ENCODE measurements around the gene FERMT3. TPM values are rescaled to one million over a fixed set of nuclear protein-coding genes. Genes with fewer than 3 reads are reported as not detected.
A peak's percentile ranks its signal among the peaks of the same experiment; 100 is the strongest.

The FERMT3 gene
- polyA plus RNA-seq, 3 donors = 289 to 421 (median 310) TPM

DNA sequence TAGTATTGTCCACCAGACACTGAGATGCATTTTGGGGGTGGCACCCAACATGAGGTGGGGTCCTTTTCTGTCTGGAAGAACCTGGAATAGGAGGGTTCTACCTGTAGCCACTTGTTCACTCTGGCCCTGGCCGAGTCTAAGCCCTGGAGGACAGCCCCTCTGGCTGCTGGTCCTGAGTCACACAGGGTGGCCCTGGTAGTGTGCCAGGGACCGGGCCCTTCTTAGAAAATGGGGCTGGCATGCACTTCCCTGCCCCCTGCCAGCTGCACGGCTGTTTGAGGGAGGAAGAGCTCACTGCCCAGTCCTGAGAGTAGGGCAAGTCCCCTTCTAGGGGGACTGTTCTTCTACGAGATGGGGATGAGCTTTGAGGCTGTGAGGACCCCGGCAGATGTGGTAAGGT lies 47.0 kb downstream of the FERMT3 start:
- peak overlapping the region in 3 of 7 donors; percentile 26 to 50 (median 38) for H3K27ac Mint-ChIP-seq
- H3K27me3 ChIP-seq (ENCODE audit: control insufficient read depth in 2 of 2, insufficient read depth in 2 of 2, low read length in 2 of 2) = no peaks in the 10 kb centered on the region
- no peak overlapping the region for H3K4me3 ChIP-seq (replicated peaks in 1 of 3; ENCODE audit: low read depth in 2 of 3, low read length in 3 of 3)
- H3K9me3 Mint-ChIP-seq = peaks cover 0 to 1% (median 0%) of the 10 kb centered on the region in 7 donors
- peaks cover 28% of the 10 kb centered on the region for H4K20me1 ChIP-seq (ENCODE audit: insufficient read depth, low read length)
- intact Hi-C loops (cut with micrococcal nuclease) = loop anchor here (2.0 to 5.0 kb wide), 2 partner anchors 15 to 34 kb away; partner anchors contain the start of gene GPR137 (in 1 of the 2)
- H3K4me3 Mint-ChIP-seq = peak overlapping the region in 1 of 2 donors; percentile 43
- no peak for DNase-seq
- no peak overlapping the region for H3K27ac ChIP-seq (ENCODE audit: low read depth in 1 of 2, low read length in 2 of 2)
- peaks cover 29 to 43% of the 10 kb centered on the region in 2 donors for H3K36me3 Mint-ChIP-seq
- H3K4me2 ChIP-seq (replicated peaks; ENCODE audit: extremely low read depth, low read length, poor library complexity, severe bottlenecking) = peak overlapping the region; percentile 98
- H3K4me1 Mint-ChIP-seq = peaks cover 28% of the 10 kb centered on the region
- peaks cover 31 to 42% of the 10 kb centered on the region in 2 donors for H3K36me3 ChIP-seq (replicated peaks in 1 of 2; ENCODE audit: control insufficient read depth in 1 of 2, insufficient read depth in 2 of 2, low read length in 2 of 2)
- WGBS (ENCODE audit: insufficient coverage) = 78% methylated on average over 2 of the region's 5 CpGs
- H2AFZ ChIP-seq (ENCODE audit: insufficient read depth, low read depth, low read length, poor library complexity, severe bottlenecking) = no peak overlapping the region
- H3K27me3 Mint-ChIP-seq (ENCODE audit: low read depth in 3 of 3) = peaks cover 3 to 10% (median 8%) of the 10 kb centered on the region in 3 donors
- H3K9me3 ChIP-seq (replicated peaks in 1 of 2; ENCODE audit: control insufficient read depth in 1 of 2, insufficient read depth in 1 of 2, low read length in 2 of 2) = no peaks in the 10 kb centered on the region
- H3K4me1 ChIP-seq (ENCODE audit: control insufficient read depth in 1 of 2, insufficient read depth in 2 of 2, low read length in 2 of 2) = peaks cover 25 to 36% of the 10 kb centered on the region in 2 donors
- no peak for TF ChIP-seq CTCF (IDR thresholded peaks at IDR 0.05)
- H3K9ac ChIP-seq (ENCODE audit: insufficient read depth, low read length, poor library complexity, severe bottlenecking) = no peak overlapping the region
- H3K79me2 ChIP-seq (ENCODE audit: insufficient read depth, low read length) = peaks cover 18% of the 10 kb centered on the region

DNA sequence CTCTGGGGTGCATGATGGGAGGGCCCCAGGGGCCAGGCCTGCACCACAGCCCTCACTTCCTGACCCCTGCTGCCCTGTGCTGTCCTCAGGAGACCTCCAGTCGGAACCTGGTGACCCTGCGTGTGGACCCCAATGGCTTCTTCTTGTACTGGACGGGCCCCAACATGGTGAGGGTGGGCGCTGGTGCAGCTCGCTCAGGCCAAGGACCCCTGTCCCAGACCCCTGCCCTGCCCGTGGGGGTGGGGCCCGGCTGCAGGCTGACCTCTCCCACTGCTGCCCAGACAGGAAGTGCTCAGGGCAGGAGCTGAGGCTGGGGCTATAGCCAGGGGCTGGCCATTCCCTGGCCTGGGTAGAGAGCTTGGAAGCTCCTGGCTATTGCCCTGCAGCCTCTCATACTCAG lies 47.8 kb downstream of the FERMT3 start:
- Histone ChIP-seq H3K4me3 (replicated peaks in 1 of 3; ENCODE audit: low read depth in 2 of 3, low read length in 3 of 3) (no peak overlapping the region), H3K27ac (ENCODE audit: low read depth in 1 of 2, low read length in 2 of 2) (no peak overlapping the region), H3K9ac (ENCODE audit: insufficient read depth, low read length, poor library complexity, severe bottlenecking) (no peak overlapping the region), H3K4me1 (ENCODE audit: control insufficient read depth in 1 of 2, insufficient read depth in 2 of 2, low read length in 2 of 2) (peaks cover 25 to 36% of the 10 kb centered on the region in 2 donors), H3K4me2 (replicated peaks; ENCODE audit: extremely low read depth, low read length, poor library complexity, severe bottlenecking) (no peak overlapping the region), H3K9me3 (replicated peaks in 1 of 2; ENCODE audit: control insufficient read depth in 1 of 2, insufficient read depth in 1 of 2, low read length in 2 of 2) (no peaks in the 10 kb centered on the region), H3K27me3 (ENCODE audit: control insufficient read depth in 2 of 2, insufficient read depth in 2 of 2, low read length in 2 of 2) (no peaks in the 10 kb centered on the region), H3K36me3 (replicated peaks in 1 of 2; ENCODE audit: control insufficient read depth in 1 of 2, insufficient read depth in 2 of 2, low read length in 2 of 2) (peaks cover 40 to 51% of the 10 kb centered on the region in 2 donors), H2AFZ (ENCODE audit: insufficient read depth, low read depth, low read length, poor library complexity, severe bottlenecking) (no peak overlapping the region), H4K20me1 (ENCODE audit: insufficient read depth, low read length) (peaks cover 28% of the 10 kb centered on the region), H3K79me2 (ENCODE audit: insufficient read depth, low read length) (peaks cover 18% of the 10 kb centered on the region)
- DNase-seq = no peak
- peaks cover 0 to 1% (median 0%) of the 10 kb centered on the region in 7 donors for H3K9me3 Mint-ChIP-seq
- H3K4me1 Mint-ChIP-seq = peaks cover 28% of the 10 kb centered on the region
- peaks cover 3 to 10% (median 5%) of the 10 kb centered on the region in 3 donors for H3K27me3 Mint-ChIP-seq (ENCODE audit: low read depth in 3 of 3)
- 98% methylated on average over 5 of the region's 7 CpGs for WGBS (ENCODE audit: insufficient coverage)
- no peak overlapping the region for H3K4me3 Mint-ChIP-seq
- H3K27ac Mint-ChIP-seq = peak overlapping the region in 2 of 7 donors; percentile 30 to 57
- intact Hi-C loops (cut with micrococcal nuclease) = loop anchor here in 1 of 2 donors (5.0 kb wide), 1 partner anchor 33 kb away; the partner anchor contains the start of gene GPR137
- TF ChIP-seq CTCF (IDR thresholded peaks at IDR 0.05) = no peak
- H3K36me3 Mint-ChIP-seq = peaks cover 35 to 51% of the 10 kb centered on the region in 2 donors

Measured in CD14-positive monocyte (primary cell).